ENCODE measurements around the gene KRT9.

Gene KRT9

GRCh38 chr17:41523787-41524186, 48.1 kb downstream of the KRT9 start:
- DNase-seq, result no peak

GRCh38 chr17:41523225-41523593, 48.6 kb downstream of the KRT9 start:
- no peak for DNase-seq

DNA sequence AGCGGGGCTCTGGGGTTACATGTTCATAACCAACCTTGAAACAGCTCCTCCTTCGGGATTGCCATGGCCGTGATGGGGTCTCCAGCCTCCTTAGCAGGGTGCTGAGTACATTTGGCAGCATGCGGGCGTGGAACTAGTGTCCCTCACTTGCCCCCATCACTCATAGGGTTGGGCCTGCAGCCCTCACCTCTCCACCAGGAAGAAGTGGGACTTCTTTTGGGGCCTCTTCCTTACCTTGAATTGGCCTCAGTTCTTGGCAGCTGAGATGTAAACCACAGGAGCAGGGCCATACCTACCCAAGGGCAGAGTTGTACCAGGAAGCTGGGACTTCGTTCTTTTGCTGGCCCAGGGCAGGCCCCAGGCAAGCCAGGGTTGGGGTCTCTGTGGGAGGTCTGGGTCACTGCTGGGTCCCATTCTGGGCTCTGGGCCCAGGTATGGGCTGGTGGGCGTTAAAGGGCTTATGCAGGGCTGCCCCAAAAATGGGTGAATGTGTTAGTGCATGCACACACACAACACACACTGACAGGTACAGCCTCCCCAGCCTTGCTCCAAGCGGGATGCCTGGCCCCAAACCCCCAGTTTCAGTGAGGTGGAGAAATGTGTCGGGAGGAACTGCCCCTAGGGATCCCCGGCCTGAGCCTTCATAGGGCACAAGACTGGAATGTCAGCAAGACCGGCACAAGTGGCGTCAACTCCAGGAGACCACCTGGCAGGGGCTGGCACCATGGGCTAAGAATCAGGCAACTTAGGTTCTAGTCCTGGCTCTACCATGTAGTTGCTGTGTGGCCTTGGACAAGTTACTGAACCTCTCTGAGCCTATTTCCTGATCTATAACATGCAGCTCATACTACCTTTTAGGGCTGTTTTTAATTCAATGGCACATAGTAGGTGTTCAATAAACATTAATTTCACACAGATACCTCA, 49.3 kb downstream of the KRT9 start:
- DNase-seq, result no peak

GRCh38 chr17:41521574-41522261, 50.1 kb downstream of the KRT9 start:
- DNase-seq, result no peak

DNA sequence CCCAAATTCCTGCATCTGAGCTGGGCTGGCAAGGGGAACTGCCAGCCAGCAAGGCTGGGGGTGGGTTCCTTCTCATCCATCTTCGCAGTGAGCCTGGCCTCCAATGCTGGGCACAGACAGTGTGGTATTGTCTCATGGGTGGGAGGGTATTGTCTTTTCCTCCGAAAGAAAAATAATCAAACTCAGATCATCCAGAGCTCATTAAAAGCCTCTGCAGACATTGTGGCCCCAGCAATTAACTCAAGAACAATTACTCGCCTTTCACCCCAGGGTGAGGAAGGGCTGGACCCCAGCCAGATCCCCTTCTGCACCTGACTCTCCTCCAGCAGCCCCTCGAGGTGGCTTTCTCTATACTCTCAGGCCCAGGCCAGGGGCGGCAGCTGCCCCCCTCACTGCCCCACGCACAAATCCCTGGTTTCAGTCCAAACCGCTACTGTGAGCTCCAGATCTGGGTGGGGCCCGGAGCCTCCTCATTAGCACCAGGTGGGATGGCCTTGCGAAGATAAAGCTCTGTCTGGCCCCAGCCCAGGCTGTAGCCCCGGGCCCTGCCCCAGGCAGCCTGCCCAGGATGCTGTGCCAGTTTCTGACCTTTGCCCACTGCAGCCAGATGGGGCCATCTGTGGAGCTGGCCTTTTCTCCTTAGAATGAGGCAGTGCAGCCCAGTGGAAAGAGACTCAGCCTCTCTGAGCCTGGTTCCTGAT, 50.9 kb downstream of the KRT9 start:
- DNase-seq, result no peak

- DNase-seq, result no peak
These were observed 52.2 kb downstream of the KRT9 start for GRCh38 chr17:41519501-41520224.

DNA sequence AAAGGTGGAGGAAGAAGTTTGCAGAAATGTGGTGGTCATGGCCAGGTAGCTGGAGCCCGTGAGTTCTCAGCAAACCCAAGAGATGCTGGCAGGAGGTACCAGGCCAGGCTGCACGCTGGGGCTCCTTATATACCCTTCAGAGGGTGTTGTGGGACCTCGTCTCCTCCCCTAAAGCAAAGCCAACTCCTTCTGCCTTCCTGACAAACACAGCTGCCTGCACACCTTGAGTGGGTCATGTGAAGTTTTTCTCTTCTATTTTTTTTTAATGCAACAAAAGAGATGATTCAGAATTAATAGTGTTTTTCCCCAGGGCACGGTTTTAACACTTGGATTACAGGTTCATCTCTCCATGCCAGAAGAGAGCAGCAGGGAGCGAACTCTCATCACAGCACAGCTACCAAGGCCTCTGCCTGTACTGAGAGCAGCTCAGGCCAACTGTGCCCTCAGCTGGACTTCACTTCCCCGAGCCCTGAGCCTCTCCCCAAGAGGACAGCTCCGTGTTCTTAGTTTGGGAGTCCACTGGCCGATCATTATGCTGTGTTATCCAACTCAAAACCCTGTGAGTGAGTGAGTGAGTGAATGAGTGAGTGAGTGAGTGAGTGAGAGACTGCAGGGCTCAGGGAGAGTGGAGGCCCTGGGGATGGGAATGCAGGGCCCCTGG, 52.9 kb downstream of the KRT9 start, which contains the start of gene KRT15:
Gene KRT15, minus strand, starts transcription at position 102 of the 661 bp plus-strand sequence. Its CDS starts 63 bp downstream, at position 39.
- no peak for DNase-seq

DNA sequence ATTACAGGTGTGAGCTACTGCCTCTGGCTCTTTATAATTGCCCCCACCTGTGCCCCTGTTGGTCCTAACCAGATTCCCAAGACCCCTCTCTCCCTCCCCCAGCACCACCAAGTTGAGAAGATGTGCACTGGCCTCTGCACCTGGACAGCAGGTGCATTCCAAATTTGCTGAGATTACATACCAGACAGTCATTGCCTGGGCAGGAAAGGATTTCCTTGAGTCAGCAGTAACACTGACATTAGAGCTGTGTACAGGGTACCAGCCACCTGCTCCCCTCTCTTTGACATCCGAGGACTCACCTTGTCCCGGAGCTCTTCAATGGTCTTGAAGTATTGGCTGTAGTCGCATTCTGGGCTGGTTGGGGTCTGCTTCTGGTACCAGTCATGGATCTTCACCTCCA, 53.8 kb downstream of the KRT9 start:
- DNase-seq, result no peak

DNA sequence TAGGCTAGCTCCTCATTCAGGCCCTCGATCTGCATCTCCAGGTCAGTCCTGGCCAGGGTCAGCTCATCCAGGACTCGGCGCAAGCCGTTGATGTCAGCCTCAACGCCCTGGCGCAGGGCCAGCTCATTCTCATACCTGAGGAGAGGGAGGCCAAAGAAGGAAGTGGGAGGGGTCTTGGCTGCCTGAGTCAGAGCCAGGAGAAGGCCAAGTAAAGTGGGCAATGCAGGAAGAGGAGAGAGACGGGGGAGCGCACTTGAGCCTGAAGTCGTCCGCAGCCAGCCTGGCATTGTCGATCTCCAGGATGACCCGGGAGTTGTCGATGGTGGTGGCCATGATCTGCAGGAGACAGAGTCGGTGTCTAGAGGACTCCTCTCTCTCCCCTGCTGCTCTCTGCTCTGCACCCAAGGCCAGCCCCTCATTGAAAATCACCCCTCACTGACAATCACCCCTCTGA, 55.0 kb downstream of the KRT9 start:
- no peak for DNase-seq

GRCh38 chr17:41516147-41516829, 55.6 kb downstream of the KRT9 start:
- DNase-seq, result no peak
